Body of pancreas (tissue), 4 donors: Measurements from ENCODE around the gene DHH. TPM values are rescaled to one million over a fixed set of nuclear protein-coding genes. Genes with fewer than 3 reads are reported as not detected.

Experiments
- ATAC-seq: fragments of 150-250 bp; one replicate; pipeline ENCODE4 v1.9.1; 2016
- DNase-seq, 4 donors: peaks; one replicate each; pipeline ENCODE4 v3.0.0-alpha.2; 2019
- H3K27ac ChIP-seq, 4 donors: fragments of 200-600 bp; sonication (generic); 1 replicate in 3 of 4; 2 replicates in 1 of 4; pipeline versions ENCODE4 v1.5.1 to v1.6.1; 2016 to 2019; ENCODE audit warnings: mild to moderate bottlenecking in 1 of 4, mixed read lengths in 1 of 4, moderate library complexity in 1 of 4
- H3K27me3 ChIP-seq, 2 donors: fragments of 200-600 bp; sonication (generic); one replicate each; pipeline ENCODE4 v1.6.0; 2016; ENCODE audit warnings: mild to moderate bottlenecking in 1 of 2
- H3K36me3 ChIP-seq, 2 donors: fragments of 200-600 bp; sonication (generic); replicated peaks in 1 of 2; 2 replicates each; pipeline ENCODE4 v1.5.1; 2016; ENCODE audit warnings: low read depth in 2 of 2; ENCODE audit not compliant: insufficient read depth in 1 of 2
- H3K4me1 ChIP-seq: fragments of 200-600 bp; sonication (generic); one replicate; pipeline ENCODE4 v1.6.0; 2016
- H3K4me3 ChIP-seq, 2 donors: fragments of 200-600 bp; sonication (generic); 1 replicate in 1 of 2; 2 replicates in 1 of 2; pipeline ENCODE4 v1.5.1; 2016 to 2019
- H3K9me3 ChIP-seq, 3 donors: fragments of 200-600 bp; sonication (generic); 1 replicate in 2 of 3; 2 replicates in 1 of 3; pipeline ENCODE4 v1.5.1; 2016
- CTCF ChIP-seq, 7 experiments: fragments of 450-650 bp in 4 of 7; fragments of 200-600 bp in 3 of 7; sonication (generic) in 3 of 7; IDR thresholded peaks; one replicate each; pipeline ENCODE4 v1.5.1; 2016 to 2019; ENCODE audit warnings: antibody characterized with exemption in 7 of 7
- POLR2A ChIP-seq, 3 donors: fragments of 450-650 bp; IDR thresholded peaks; one replicate each; pipeline ENCODE4 v1.6.1; 2016; ENCODE audit warnings: antibody characterized with exemption in 3 of 3, mild to moderate bottlenecking in 2 of 3
- WGBS, 2 donors: methylation state at CpG; one replicate each; pipeline ENCODE4 v1.1.5; 2017; 5-methylcytosine and 5-hydroxymethylcytosine counted together
- intact Hi-C: fragments of 100-400 bp; cut with DNase I; formaldehyde crosslinking; loops from one replicate; pipeline ENCODE4 v1.15.1; 2023
- small RNA-seq: library from RNA; depleted of rRNA; stranded (forward); fragments of <200 nt; gene quantifications from one replicate; pipeline ENCODE3, GENCODE V24; 2016
- total RNA-seq, 2 donors: library from RNA; depleted of rRNA; stranded (reverse); fragments of >200 nt; gene quantifications; one replicate each; pipeline ENCODE4 v1.1.0, GENCODE V29; 2016

DHH gene
- total RNA-seq, 2 donors from 2014 or later, result not detected

DNA sequence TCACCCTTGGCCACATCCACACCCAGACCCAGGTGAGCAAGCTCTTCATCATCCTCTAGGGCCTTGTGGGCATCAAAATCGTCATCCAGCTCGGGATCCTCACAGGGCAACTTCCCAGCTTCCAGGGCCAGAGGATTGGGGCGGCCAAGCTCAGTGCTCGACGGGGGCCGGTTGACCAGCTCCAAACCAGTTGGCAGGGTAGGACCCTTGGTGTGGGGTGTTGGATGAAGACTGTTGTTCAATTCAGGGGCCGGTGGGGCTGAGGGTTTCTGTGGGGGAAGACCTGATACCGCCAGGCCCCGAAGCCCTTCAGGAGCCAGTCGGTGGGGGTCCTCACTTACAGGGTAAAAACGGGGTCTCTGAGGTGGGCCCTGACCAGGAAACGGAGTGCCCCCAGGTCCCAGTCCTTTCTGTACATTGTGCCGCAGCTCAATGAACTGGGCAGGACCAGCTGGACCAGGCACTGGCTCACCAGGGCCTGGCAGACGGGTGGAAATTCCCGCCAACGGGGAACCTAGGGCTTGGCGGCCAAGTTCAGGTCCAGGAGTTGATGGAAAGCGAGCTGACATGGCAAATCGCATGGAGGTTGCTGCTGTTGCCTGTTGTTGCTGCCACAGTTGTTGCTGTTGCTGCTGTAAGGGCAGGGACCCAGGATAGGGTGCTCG lies 56.2 kb downstream of the DHH start:
- Histone ChIP-seq H3K9me3 (no peaks in the 10 kb centered on the region), H3K4me3 (no peak overlapping the region), H3K4me1 (no peaks in the 10 kb centered on the region), H3K36me3 (peaks cover 37 to 55% of the 10 kb centered on the region in 2 donors), H3K27me3 (no peaks in the 10 kb centered on the region), H3K27ac (no peak overlapping the region)
- no peak for ATAC-seq
- intact Hi-C loops, result no loop called here
- 87 to 89% methylated on average over 16 to 18 of the region's 20 CpGs for WGBS, 2 donors
- peak in 1 of 4 donors; percentile 8 for DNase-seq
- TF ChIP-seq CTCF (IDR thresholded peaks at IDR 0.05) (no peak), POLR2A (IDR thresholded peaks at IDR 0.05) (no peak)

DNA sequence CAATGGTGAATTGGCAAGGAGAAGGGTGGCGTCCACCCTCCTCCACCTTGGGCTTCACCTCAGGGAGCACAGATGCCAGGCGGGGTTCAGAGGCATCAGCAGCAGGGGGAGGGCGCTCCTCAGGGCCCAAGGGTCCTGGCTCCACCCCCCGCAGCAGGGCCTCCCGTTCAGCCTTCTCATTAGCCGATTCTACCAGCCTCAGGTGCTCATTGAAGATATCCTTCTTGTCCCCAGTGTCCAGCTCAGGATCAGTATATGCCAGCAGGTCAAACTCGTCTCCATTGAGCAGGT lies 56.7 kb downstream of the DHH start:
- H3K4me1 ChIP-seq, result no peaks in the 10 kb centered on the region
- no peak for TF ChIP-seq POLR2A (IDR thresholded peaks at IDR 0.05)
- no peak for TF ChIP-seq CTCF (IDR thresholded peaks at IDR 0.05)
- DNase-seq (no peak), ATAC-seq (no peak)
- WGBS, 2 donors, result 80 to 94% methylated on average over 1 to 7 of the region's 7 CpGs
- H3K27me3 ChIP-seq, result no peaks in the 10 kb centered on the region
- intact Hi-C loops, result no loop called here
- no peak overlapping the region for H3K27ac ChIP-seq
- H3K4me3 ChIP-seq, result no peak overlapping the region
- H3K9me3 ChIP-seq, result no peaks in the 10 kb centered on the region
- peaks cover 33 to 54% of the 10 kb centered on the region in 2 donors for H3K36me3 ChIP-seq

- Histone ChIP-seq H3K4me3 (no peak overlapping the region), H3K9me3 (no peaks in the 10 kb centered on the region), H3K36me3 (peaks cover 28 to 53% of the 10 kb centered on the region in 2 donors), H3K27ac (no peak overlapping the region), H3K4me1 (no peaks in the 10 kb centered on the region), H3K27me3 (no peaks in the 10 kb centered on the region)
- TF ChIP-seq CTCF (IDR thresholded peaks at IDR 0.05) (no peak), POLR2A (IDR thresholded peaks at IDR 0.05) (no peak)
- 80 to 90% methylated on average over 1 to 9 of the region's 9 CpGs for WGBS, 2 donors
- peak in 1 of 4 donors; percentile 37 for DNase-seq
- no peak for ATAC-seq
- intact Hi-C loops, result no loop called here
These were observed 57.3 kb downstream of the DHH start for GRCh38 chr12:49037111-49037946.

Small RNA genes within 50 kb of the gene (small RNA-seq; reads per million reads assigned to genes)
- gene RF00019, result not detected

Other genes starting within 250 kb of the DHH start
- gene DDX23, start 242.6 kb downstream of the DHH start, total RNA-seq, result 10 to 100 TPM; 37.4 to 50.8 TPM
- 1 to 10 TPM in 1 of 2 donors, not detected in 1; 1.6 TPM for gene RND1, start 228.9 kb downstream of the DHH start, total RNA-seq
- 10 to 100 TPM; 31.1 to 98.6 TPM for gene FKBP11, start 169.3 kb downstream of the DHH start, total RNA-seq
- gene ARF3, start 137.3 kb downstream of the DHH start, total RNA-seq, result 10 to 100 TPM; 22.3 to 24.1 TPM
- 1 to 10 TPM in 1 of 2 donors, not detected in 1; 1.3 TPM for gene WNT10B, start 123.1 kb downstream of the DHH start, total RNA-seq
- gene WNT1, start 116.5 kb downstream of the DHH start, total RNA-seq, result not detected
- under 1 TPM in 1 of 2 donors, not detected in 1; 0.66 TPM for gene DDN, start 95.4 kb downstream of the DHH start, total RNA-seq
- gene PRKAG1, start 76.0 kb downstream of the DHH start, total RNA-seq, result 10 to 100 TPM; 25.4 to 26.4 TPM
- 10 to 100 TPM; 38.4 to 51.1 TPM for gene KMT2D, start 34.0 kb downstream of the DHH start, total RNA-seq
- gene RHEBL1, start 24.8 kb downstream of the DHH start, total RNA-seq, result not detected
- gene LMBR1L, start 16.0 kb upstream of the DHH start, total RNA-seq, result 10 to 100 TPM; 40.7 to 53.7 TPM
- 100 to 1,000 TPM; 121 to 165 TPM for gene TUBA1B, start 36.6 kb upstream of the DHH start, total RNA-seq
- 10 to 100 TPM; 36.6 to 44.5 TPM for gene TUBA1A, start 94.3 kb upstream of the DHH start, total RNA-seq
- gene TUBA1C, start 170.3 kb upstream of the DHH start, total RNA-seq, result 10 to 100 TPM; 32.6 to 39.2 TPM
- gene PRPH, start 200.3 kb upstream of the DHH start, total RNA-seq, result 1 to 10 TPM in 1 of 2 donors, not detected in 1; 9.6 TPM
- not detected for gene TROAP, start 228.5 kb upstream of the DHH start, total RNA-seq
- not detected for gene C1QL4, start 242.4 kb upstream of the DHH start, total RNA-seq